Endothelial cell of umbilical vein (primary cell): ENCODE data around the gene PLOD2. TPM values are rescaled to one million over a fixed set of nuclear protein-coding genes. Genes with fewer than 3 reads are reported as not detected.
"Not testable (repeated sequence)": the region's sequence is repeated elsewhere in the genome, so short reads cannot be mapped to it uniquely, and the experiment has no call there.

ENCODE experiments used
- BruUV-seq: library from RNA; stranded (reverse); fragments of 400-500 nt; replicated peaks from 2 replicates; lab custom pipeline; 2021; lab: Mats Ljungman, UMichigan
- CTCF ChIA-PET: fragments of 300-600, 350-600 bp; sonication (Branson Sonifier 250); formaldehyde crosslinking; loops from one replicate; lab custom pipeline; 2021; ENCODE audit warnings: antibody characterized with exemption, inconsistent platforms; lab: Charles Lee
- POLR2A ChIA-PET: fragments of 300-600, 350-600 bp; sonication (Branson Sonifier 250); formaldehyde crosslinking; loops from one replicate; lab custom pipeline; 2021; ENCODE audit warnings: antibody characterized with exemption, inconsistent platforms; lab: Charles Lee
- DNase-seq: peaks from one replicate; pipeline ENCODE4 v3.0.0-alpha.2; 2011; ENCODE audit warnings: low read depth, low spot score
- FAIRE-seq: peaks from 2 replicates; lab custom pipeline; 2011; peaks lifted over from hg19 to GRCh38; lab: Jason Lieb, UNC
- H2AFZ ChIP-seq: 2 replicates; pipeline ENCODE4 v1.6.0; 2012; ENCODE audit warnings: low read depth, low read length, control low read depth, inconsistent platforms
- H3K27ac ChIP-seq: 2 replicates; pipeline ENCODE4 v1.5.1; 2011; ENCODE audit warnings: low read depth, mild to moderate bottlenecking, control low read depth, low read length, moderate library complexity; ENCODE audit not compliant: insufficient read depth
- H3K27me3 ChIP-seq, 2 experiments: 2 replicates each; pipeline versions ENCODE4 v1.6.0 to v1.6.1; 2011; ENCODE audit warnings: low read length in 2 of 2, mixed read lengths in 1 of 2; ENCODE audit not compliant: control insufficient read depth in 2 of 2, insufficient read depth in 2 of 2
- H3K36me3 ChIP-seq, 2 experiments: 2 replicates in 1 of 2; 3 replicates in 1 of 2; pipeline ENCODE4 v1.5.1; 2011; ENCODE audit warnings: low read length in 2 of 2, mild to moderate bottlenecking in 1 of 2, moderate library complexity in 1 of 2; ENCODE audit not compliant: control insufficient read depth in 2 of 2, insufficient read depth in 2 of 2; ENCODE audit errors: extremely low read depth in 1 of 2
- H3K4me1 ChIP-seq: 3 replicates; pipeline ENCODE4 v1.5.1; 2011; ENCODE audit warnings: mild to moderate bottlenecking, low read length; ENCODE audit not compliant: control insufficient read depth, insufficient read depth; ENCODE audit errors: extremely low read depth
- H3K4me2 ChIP-seq: 2 replicates; pipeline ENCODE4 v1.6.1; 2011; ENCODE audit warnings: low read length, control low read depth, mixed read lengths; ENCODE audit not compliant: insufficient read depth
- H3K4me3 ChIP-seq, 3 experiments: fragments of 200-600 bp in 1 of 3; sonication (generic), shearing (Covaris generic) in 1 of 3; replicated peaks in 1 of 3; 2 replicates each; pipeline ENCODE4 v1.5.1; 2011 to 2016; ENCODE audit warnings: control low read depth in 3 of 3, low read length in 3 of 3, mild to moderate bottlenecking in 2 of 3, inconsistent platforms in 1 of 3, low read depth in 1 of 3, moderate library complexity in 1 of 3; ENCODE audit not compliant: insufficient read depth in 1 of 3
- H3K79me2 ChIP-seq: 2 replicates; pipeline ENCODE4 v1.6.0; 2012; ENCODE audit warnings: low read length, inconsistent platforms; ENCODE audit not compliant: control insufficient read depth, insufficient read depth
- H3K9ac ChIP-seq: replicated peaks from 2 replicates; pipeline ENCODE3; 2011; ENCODE audit warnings: low read length, control low read depth; ENCODE audit not compliant: insufficient read depth; ENCODE audit errors: extremely low read depth
- H3K9me1 ChIP-seq: replicated peaks from 3 replicates; pipeline ENCODE4 v1.6.0; 2011; ENCODE audit warnings: mild to moderate bottlenecking, low read length; ENCODE audit not compliant: control insufficient read depth, insufficient read depth; ENCODE audit errors: extremely low read depth
- H3K9me3 ChIP-seq: replicated peaks from 2 replicates; pipeline ENCODE4 v1.5.1; 2012; ENCODE audit warnings: low read length, inconsistent platforms; ENCODE audit not compliant: control insufficient read depth, insufficient read depth
- H4K20me1 ChIP-seq: replicated peaks from 2 replicates; pipeline ENCODE3; 2011; ENCODE audit warnings: mild to moderate bottlenecking, low read length; ENCODE audit not compliant: control insufficient read depth, insufficient read depth; ENCODE audit errors: extremely low read depth
- EZH2 ChIP-seq: IDR thresholded peaks from 2 replicates; pipeline ENCODE4 v1.6.1; 2012; ENCODE audit warnings: borderline replicate concordance, low read depth, mild to moderate bottlenecking, moderate library complexity, low read length, inconsistent platforms; ENCODE audit not compliant: severe bottlenecking
- FOS ChIP-seq: IDR thresholded peaks from 2 replicates; pipeline ENCODE4 v1.6.1; 2011; ENCODE audit warnings: mild to moderate bottlenecking, low read length, moderate library complexity, borderline replicate concordance; ENCODE audit not compliant: insufficient read depth
- GATA2 ChIP-seq: IDR thresholded peaks from 2 replicates; pipeline ENCODE4 v1.7.0; 2011; ENCODE audit warnings: low read depth, mild to moderate bottlenecking, moderate library complexity, mixed read lengths, low read length; ENCODE audit not compliant: insufficient read length, insufficient read depth
- JUN ChIP-seq: IDR thresholded peaks from 2 replicates; pipeline ENCODE4 v1.6.1; 2011; ENCODE audit warnings: borderline replicate concordance, low read depth; ENCODE audit not compliant: insufficient read length, insufficient read depth
- MYC ChIP-seq: IDR thresholded peaks from one replicate; pipeline ENCODE4 v1.6.1; 2011; ENCODE audit warnings: mild to moderate bottlenecking, low read depth, low read length
- POLR2A ChIP-seq: IDR thresholded peaks from 2 replicates; pipeline ENCODE4 v1.6.1; 2012; ENCODE audit warnings: low read depth, mild to moderate bottlenecking, control low read depth, low read length
- POLR2AphosphoS5 ChIP-seq: IDR thresholded peaks from 2 replicates; pipeline ENCODE4 v1.6.1; 2012; ENCODE audit warnings: low read depth, mild to moderate bottlenecking, control low read depth, low read length, moderate library complexity; ENCODE audit not compliant: insufficient read depth
- dilution Hi-C: fragments of 300-500 bp; cut with MboI; formaldehyde crosslinking; loops from one replicate; pipeline ENCODE4 v1.15.0; 2019; ENCODE audit warnings: low sequenced_read_pairs; ENCODE audit not compliant: extremely low pct_ligation_motif_present
- intact Hi-C: fragments of 100-400 bp; cut with micrococcal nuclease; formaldehyde crosslinking; loops from one replicate; pipeline ENCODE4 v1.10.0; 2022
- polyA plus RNA-seq, 4 experiments: library from polyadenylated mRNA; depleted of rRNA in 3 of 4; stranded (reverse) in 3 of 4; unstranded in 1 of 4; fragments of >200 nt; gene quantifications; 2 replicates each; pipeline versions ENCODE4 v1.2.1 to v1.2.3, GENCODE V29; 2011 to 2012; ENCODE audit warnings: missing spikeins in 1 of 4
- total RNA-seq: library from RNA; stranded (reverse); gene quantifications from 2 replicates; pipeline ENCODE4 v1.2.3, GENCODE V29; 2021
- TF ChIP-seq, protein P1 (sequence below), 2 donors: IDR thresholded peaks; 1 replicate in 1 of 2; 2 replicates in 1 of 2; pipeline ENCODE4 v1.5.1; 2011; ENCODE audit warnings: low read length in 2 of 2, mild to moderate bottlenecking in 2 of 2, moderate library complexity in 2 of 2, control low read depth in 1 of 2, inconsistent platforms in 1 of 2, low read depth in 1 of 2; ENCODE audit not compliant: insufficient read depth in 1 of 2; ENCODE audit errors: extremely low read depth in 1 of 2
- TF ChIP-seq, protein P2 (sequence below): IDR thresholded peaks from 2 replicates; pipeline ENCODE4 v1.6.1; 2011; ENCODE audit not compliant: insufficient read depth, insufficient read length

Gene PLOD2
- total and polyA plus RNA-seq, 2 donors (not counting 3 experiments of a cell fraction or from before 2014, with no cell fraction given) = 36.1 to 193 TPM

DNA sequence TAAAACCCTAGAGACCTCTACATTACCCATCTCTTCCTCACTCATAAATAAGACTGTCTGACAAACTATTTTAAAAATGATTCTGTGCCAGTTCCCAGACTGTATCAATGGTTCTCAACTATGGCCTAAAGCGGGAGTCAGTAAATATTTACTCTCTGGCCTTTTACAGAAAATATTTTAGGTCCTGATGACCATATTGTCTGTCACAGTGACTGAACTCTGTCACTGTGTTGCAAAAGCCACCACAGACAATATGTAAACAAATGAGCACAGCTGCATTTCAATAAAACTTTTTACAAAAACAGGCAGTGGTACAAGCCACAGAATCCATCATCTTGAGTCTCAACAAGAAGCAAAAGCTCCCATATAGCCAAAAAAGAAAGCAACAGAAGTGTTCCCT is 45.4 kb downstream of the PLOD2 start:
- Histone ChIP-seq H3K9me3 (no peaks in the 10 kb centered on the region), H3K4me2 (no peak overlapping the region), H2AFZ (no peak overlapping the region), H3K36me3 (peaks cover 4 to 19% of the 10 kb centered on the region in 2 experiments), H3K4me3 (no peak overlapping the region), H3K79me2 (peaks cover 52% of the 10 kb centered on the region), H3K27me3 (no peaks in the 10 kb centered on the region), H3K9me1 (no peaks in the 10 kb centered on the region), H3K4me1 (no peaks in the 10 kb centered on the region), H4K20me1 (no peaks in the 10 kb centered on the region), H3K9ac (no peak overlapping the region), H3K27ac (no peak overlapping the region)
- BruUV-seq = no TSS peak
- no peak for FAIRE-seq
- CTCF ChIA-PET = no interaction called here
- intact Hi-C loops (no loop called here), dilution Hi-C loops (no loop called here)
- DNase-seq = no peak
- POLR2A ChIA-PET = no interaction called here
- no peak for TF ChIP-seq POLR2A
- no peak for TF ChIP-seq JUN
- TF ChIP-seq GATA2 = no peak
- TF ChIP-seq, protein P1, sequence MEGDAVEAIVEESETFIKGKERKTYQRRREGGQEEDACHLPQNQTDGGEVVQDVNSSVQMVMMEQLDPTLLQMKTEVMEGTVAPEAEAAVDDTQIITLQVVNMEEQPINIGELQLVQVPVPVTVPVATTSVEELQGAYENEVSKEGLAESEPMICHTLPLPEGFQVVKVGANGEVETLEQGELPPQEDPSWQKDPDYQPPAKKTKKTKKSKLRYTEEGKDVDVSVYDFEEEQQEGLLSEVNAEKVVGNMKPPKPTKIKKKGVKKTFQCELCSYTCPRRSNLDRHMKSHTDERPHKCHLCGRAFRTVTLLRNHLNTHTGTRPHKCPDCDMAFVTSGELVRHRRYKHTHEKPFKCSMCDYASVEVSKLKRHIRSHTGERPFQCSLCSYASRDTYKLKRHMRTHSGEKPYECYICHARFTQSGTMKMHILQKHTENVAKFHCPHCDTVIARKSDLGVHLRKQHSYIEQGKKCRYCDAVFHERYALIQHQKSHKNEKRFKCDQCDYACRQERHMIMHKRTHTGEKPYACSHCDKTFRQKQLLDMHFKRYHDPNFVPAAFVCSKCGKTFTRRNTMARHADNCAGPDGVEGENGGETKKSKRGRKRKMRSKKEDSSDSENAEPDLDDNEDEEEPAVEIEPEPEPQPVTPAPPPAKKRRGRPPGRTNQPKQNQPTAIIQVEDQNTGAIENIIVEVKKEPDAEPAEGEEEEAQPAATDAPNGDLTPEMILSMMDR (IDR thresholded peaks at IDR 0.05; ENCODE audit: extremely low read depth in 1 of 2, insufficient read depth in 1 of 2, low read depth in 1 of 2, low read length in 2 of 2) = no peak
- TF ChIP-seq EZH2 = no peak
- TF ChIP-seq POLR2AphosphoS5 = no peak
- no peak for TF ChIP-seq FOS
- TF ChIP-seq MYC = no peak
- TF ChIP-seq, protein P2, sequence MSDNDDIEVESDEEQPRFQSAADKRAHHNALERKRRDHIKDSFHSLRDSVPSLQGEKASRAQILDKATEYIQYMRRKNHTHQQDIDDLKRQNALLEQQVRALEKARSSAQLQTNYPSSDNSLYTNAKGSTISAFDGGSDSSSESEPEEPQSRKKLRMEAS = no peak

DNA sequence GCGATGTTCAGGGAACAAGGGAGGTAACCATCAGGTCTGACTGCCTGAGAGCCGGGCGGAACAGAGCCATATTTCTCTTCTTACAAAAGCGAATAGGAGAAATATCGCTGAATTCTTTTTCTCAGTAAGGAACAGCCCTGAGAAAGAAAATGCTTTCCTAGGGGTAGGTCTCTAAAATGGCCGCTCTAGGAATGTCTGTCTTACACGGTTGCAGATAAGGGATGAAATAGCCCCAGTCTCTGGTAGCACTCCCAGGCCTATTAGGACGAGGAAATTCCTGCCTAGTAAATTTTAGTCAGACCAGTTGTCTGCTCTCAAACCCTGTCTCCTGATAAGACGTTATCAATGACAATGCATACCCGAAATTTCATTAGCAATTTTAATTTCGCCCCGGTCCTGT is 47.2 kb downstream of the PLOD2 start:
- POLR2A ChIA-PET, H3K9me1 ChIP-seq, H3K4me1 ChIP-seq, H3K4me2 ChIP-seq, H3K27me3 ChIP-seq, H3K9me3 ChIP-seq, H4K20me1 ChIP-seq, FAIRE-seq, H3K9ac ChIP-seq, BruUV-seq, intact Hi-C loops, H2AFZ ChIP-seq, dilution Hi-C loops, H3K4me3 ChIP-seq, CTCF ChIA-PET, DNase-seq, H3K27ac ChIP-seq: not testable (repeated sequence)
- peaks cover 4 to 20% of the 10 kb centered on the region in 2 experiments for H3K36me3 ChIP-seq
- peaks cover 57% of the 10 kb centered on the region for H3K79me2 ChIP-seq
